LNCaP clone FGC (cell line): ENCODE results near the gene NEMP1.

Experiments
- DNase-seq: peaks from one replicate; pipeline ENCODE4 v3.0.0-alpha.2; 2011; ENCODE audit warnings: low read depth
- H3K4me3 ChIP-seq: 2 replicates; pipeline ENCODE4 v1.5.1; 2011; ENCODE audit warnings: mild to moderate bottlenecking, low read depth, low read length, control low read depth
- TF ChIP-seq, protein P1 (sequence below): IDR thresholded peaks from 2 replicates; pipeline ENCODE4 v1.5.1; 2012; ENCODE audit warnings: mild to moderate bottlenecking; ENCODE audit not compliant: control insufficient read depth, insufficient read depth; ENCODE audit errors: extremely low read depth

NEMP1 gene

DNA sequence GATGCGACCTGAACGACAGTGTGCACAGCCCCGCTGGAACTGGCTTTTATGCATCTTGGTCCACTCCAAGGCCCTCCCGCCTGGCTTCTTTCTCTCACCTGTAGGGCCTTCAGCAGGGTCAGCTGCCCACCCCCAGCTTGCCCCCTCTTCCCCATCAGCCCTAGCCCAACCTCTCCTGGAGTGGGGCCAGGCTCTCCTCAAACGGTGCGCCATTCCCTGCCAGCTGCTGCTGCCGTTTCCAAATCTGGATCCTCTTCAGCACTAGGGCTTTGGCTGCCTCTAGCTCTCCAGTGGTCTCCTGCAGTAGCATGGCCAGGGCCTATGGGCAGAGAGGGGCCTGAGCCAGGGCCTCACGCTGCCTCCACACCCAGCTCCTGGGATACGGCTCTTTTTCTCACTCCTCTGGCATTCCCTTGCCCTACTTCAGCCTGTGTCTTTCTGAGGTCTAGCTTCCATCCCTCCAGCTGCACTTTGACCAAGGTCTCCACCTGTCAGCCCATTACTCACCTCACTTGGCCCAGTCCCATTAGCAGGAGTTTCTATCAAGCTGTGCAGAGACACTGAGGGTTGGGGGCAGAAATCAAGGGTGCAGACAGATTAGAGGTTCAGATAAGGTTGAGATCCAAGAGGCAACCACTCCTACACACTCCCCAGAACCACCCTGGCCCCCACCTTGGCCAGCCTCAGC lies 27.6 kb upstream of the NEMP1 start:
- no peak overlapping the region for H3K4me3 ChIP-seq
- TF ChIP-seq, protein P1, sequence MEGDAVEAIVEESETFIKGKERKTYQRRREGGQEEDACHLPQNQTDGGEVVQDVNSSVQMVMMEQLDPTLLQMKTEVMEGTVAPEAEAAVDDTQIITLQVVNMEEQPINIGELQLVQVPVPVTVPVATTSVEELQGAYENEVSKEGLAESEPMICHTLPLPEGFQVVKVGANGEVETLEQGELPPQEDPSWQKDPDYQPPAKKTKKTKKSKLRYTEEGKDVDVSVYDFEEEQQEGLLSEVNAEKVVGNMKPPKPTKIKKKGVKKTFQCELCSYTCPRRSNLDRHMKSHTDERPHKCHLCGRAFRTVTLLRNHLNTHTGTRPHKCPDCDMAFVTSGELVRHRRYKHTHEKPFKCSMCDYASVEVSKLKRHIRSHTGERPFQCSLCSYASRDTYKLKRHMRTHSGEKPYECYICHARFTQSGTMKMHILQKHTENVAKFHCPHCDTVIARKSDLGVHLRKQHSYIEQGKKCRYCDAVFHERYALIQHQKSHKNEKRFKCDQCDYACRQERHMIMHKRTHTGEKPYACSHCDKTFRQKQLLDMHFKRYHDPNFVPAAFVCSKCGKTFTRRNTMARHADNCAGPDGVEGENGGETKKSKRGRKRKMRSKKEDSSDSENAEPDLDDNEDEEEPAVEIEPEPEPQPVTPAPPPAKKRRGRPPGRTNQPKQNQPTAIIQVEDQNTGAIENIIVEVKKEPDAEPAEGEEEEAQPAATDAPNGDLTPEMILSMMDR, result no peak
- DNase-seq, result no peak

DNA sequence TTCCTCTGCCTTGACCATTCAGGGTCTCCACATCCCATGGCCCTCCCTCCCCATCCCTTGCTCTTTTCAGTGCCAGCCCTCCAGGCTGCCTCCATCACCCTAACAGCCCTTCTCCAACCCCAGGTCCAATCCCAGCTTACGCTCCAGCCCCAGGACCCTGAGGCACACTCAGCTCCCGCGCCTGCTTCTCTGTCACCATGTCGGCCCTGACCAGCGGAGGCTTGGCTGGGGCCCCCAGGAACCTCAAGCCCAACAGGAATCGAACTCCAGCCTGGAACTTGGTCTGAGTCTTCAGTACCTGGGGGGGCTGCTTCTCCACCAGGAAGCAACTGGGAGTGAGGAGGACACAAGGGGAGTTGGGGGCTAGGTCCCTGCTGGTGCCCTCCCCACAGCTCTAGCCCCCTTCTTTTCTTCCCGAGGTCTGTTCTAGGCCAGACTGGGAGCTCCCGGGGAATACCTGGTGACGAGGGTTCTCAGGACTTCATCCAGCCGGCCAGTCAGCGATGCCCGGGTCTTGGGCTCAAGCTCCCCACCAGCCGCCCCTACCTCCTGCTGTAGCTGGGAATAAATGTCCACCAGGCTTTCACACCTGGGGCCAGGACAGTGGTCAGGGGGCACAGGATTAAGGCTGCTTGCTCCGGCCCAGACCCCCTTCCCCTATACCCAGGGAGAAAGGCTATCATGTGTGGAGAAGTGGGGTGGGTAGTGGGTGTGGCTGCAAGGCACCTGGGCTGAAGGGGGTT lies 26.6 kb upstream of the NEMP1 start:
- TF ChIP-seq, protein P1, result no peak
- no peak overlapping the region for H3K4me3 ChIP-seq
- no peak for DNase-seq

DNA sequence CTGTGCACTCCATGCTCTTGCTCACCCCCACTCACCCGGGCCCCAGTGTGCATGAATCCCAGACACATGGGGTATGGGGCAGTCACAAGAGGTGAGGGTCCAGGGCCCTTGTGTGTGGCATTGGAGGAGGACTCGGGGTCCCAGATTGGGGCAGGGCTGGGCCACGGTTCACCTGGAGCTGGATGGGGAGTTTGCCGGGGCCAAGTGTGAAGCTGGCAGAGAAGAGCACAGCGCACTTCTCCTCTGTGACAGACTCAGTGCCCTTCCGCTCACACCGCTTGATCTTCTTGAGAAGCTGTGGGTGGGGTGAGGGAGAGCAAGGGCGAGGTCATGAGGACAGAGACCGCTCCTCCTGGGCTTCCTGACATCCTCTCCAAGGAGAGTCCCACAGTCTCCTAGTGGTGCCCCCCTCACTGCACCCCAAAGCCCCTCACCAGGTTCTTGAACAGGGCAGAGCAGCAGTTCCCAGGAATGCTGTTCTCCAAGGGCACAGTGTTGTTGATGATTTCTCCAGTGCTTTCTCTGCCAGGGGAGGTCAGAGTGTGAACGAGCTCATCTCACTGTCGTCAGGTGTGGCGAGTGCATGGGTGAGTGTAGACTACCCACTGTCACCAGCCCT lies 25.8 kb upstream of the NEMP1 start:
- DNase-seq, result no peak

DNA sequence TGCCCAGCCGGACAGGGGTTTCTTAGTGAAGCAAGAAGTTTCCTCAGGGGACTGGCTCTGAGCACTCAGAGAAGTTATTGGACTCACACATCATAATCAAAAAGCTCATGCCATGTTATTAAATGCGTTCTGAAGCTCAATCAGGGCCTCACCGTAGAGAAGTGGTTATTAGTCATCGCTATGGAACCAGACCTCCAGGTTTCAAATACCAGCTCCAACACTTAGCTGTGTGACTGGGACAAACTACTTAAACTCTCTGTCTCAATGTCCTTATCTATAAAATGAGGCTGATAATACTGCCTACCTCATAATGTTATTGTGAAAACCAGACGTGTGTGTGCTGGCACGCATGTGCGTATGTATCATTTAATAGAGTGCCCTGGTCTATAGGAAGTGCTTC lies 25.3 kb upstream of the NEMP1 start:
- no peak for DNase-seq
- TF ChIP-seq, protein P1, result no peak
- no peak overlapping the region for H3K4me3 ChIP-seq

More for the DNA sequence above, 25.8 kb upstream of the NEMP1 start:
- H3K4me3 ChIP-seq, result no peak overlapping the region
- TF ChIP-seq, protein P1, result no peak

DNA sequence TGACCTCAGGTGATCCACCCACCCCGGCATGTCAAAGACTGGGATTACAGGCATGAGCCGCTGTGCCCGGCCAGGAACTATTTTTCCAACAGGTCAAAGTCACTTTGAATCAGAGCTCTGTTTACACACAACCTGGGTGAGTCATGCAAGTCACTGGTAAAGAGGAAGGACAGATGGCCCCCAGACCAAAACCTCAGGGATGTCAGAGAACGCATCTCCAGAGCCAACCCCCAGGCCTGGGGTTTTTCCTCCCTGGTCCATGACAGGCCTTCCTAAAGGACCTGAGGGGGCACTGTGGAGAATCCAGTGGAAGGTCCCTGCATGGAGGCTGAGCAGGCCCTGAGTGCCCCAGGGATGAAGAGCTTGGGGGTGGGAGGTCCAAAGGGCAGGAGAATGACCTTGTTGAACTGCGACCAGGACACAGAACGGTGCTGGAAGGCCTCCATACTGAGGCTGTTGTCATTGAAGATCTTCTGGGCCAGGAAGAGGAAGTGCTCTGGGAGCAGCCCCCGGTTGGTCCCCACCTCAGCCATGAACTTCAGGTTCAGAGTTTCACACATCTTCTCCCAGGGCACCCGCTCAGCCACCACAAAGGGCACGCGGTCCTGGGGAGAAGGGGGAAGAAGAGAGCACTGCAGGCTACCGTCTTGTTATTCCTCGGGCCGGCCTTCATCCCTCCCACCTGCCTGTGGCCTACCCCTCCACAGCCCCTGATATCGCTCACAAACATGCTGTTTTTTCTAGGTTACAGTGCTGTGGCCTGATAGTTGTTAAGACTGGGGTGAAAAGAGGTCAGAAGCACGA lies 23.5 kb upstream of the NEMP1 start:
- H3K4me3 ChIP-seq, result no peak overlapping the region
- DNase-seq, result no peak
- TF ChIP-seq, protein P1, result no peak

DNA sequence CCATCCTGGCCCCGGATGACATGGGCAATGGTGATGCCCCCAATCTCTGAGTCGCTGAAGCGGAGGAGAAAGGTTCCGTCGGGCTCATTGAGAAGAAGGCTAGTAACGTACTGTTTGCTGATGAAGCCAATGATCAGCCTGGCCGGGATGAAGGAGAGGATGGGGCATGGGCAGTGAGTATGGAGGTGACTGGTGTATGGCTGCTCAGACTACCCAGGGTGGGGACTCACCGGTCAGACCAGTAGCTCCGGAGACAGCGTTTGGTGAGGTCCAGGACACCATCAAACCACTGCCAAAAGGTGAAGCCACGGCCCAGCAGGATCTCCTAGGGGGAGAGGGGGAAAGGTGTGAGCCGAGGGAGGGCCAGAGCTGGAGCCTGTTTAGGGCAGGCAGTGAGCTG lies 21.2 kb upstream of the NEMP1 start:
- TF ChIP-seq, protein P1, result no peak
- H3K4me3 ChIP-seq, result no peak overlapping the region
- no peak for DNase-seq
